HEK293 (cell line): ENCODE measurements around the gene ADAM23.

ENCODE experiments used
- CTCF ChIA-PET: fragments of 350-600 bp; formaldehyde crosslinking; extraction: SDS; loops from one replicate; lab custom pipeline; 2021; ENCODE audit warnings: antibody characterized with exemption; lab: Yijun Ruan, JAX
- POLR2A ChIA-PET: fragments of 300-600 bp; formaldehyde crosslinking; extraction: SDS; loops from one replicate; lab custom pipeline; 2020; ENCODE audit warnings: antibody characterized with exemption, inconsistent platforms; lab: Yijun Ruan, JAX
- H3K27ac ChIP-seq: fragments of 200-500 bp; sonication (Bioruptor generic); 2 replicates; pipeline ENCODE4 v1.5.1; 2014; ENCODE audit warnings: low read depth, low read length, control low read depth, inconsistent platforms; ENCODE audit errors: extremely low read depth
- H3K36me3 ChIP-seq, 2 experiments: fragments of 200-500 bp in 1 of 2; sonication (Bioruptor generic) in 1 of 2; 1 replicate in 1 of 2; 2 replicates in 1 of 2; pipeline ENCODE4 v1.5.1; 2014 to 2017; ENCODE audit warnings: inconsistent platforms in 2 of 2, low read length in 2 of 2; ENCODE audit not compliant: control insufficient read depth in 2 of 2, insufficient read depth in 1 of 2
- H3K4me1 ChIP-seq: fragments of 200-500 bp; sonication (Bioruptor generic); 2 replicates; pipeline ENCODE4 v1.5.1; 2014; ENCODE audit warnings: mild to moderate bottlenecking, low read length, inconsistent platforms; ENCODE audit not compliant: control insufficient read depth, insufficient read depth
- H3K4me3 ChIP-seq: 2 replicates; pipeline ENCODE4 v1.5.1; 2011; ENCODE audit warnings: low read depth, mild to moderate bottlenecking, control low read depth, low read length, moderate library complexity
- H3K9me3 ChIP-seq: fragments of 200-500 bp; sonication (Bioruptor generic); 2 replicates; pipeline ENCODE4 v1.5.1; 2014; ENCODE audit warnings: low read depth, low read length, inconsistent platforms; ENCODE audit not compliant: control insufficient read depth, insufficient read depth
- GLI4 ChIP-seq: fragments of 450-650 bp; formaldehyde crosslinking; IDR thresholded peaks from 2 replicates; pipeline ENCODE4 v1.5.1; 2016; ENCODE audit warnings: missing biosample characterization, missing genetic modification characterization
- REPIN1 ChIP-seq: fragments of 450-650 bp; formaldehyde crosslinking; IDR thresholded peaks from 2 replicates; pipeline ENCODE4 v1.5.1; 2017; ENCODE audit warnings: missing biosample characterization, missing genetic modification characterization, low read depth
- ZBTB48 ChIP-seq: fragments of 450-650 bp; formaldehyde crosslinking; IDR thresholded peaks from 2 replicates; pipeline ENCODE4 v1.5.1; 2016; ENCODE audit warnings: missing biosample characterization, missing genetic modification characterization
- ZNF132 ChIP-seq: fragments of 450-650 bp; formaldehyde crosslinking; IDR thresholded peaks from 2 replicates; pipeline ENCODE4 v1.5.1; 2017; ENCODE audit warnings: missing biosample characterization, missing genetic modification characterization, borderline replicate concordance
- ZNF16 ChIP-seq: fragments of 450-650 bp; formaldehyde crosslinking; IDR thresholded peaks from 2 replicates; pipeline ENCODE4 v1.5.1; 2016; ENCODE audit warnings: low read depth, missing biosample characterization, missing genetic modification characterization
- ZNF394 ChIP-seq: fragments of 450-650 bp; formaldehyde crosslinking; IDR thresholded peaks from 2 replicates; pipeline ENCODE4 v1.5.1; 2016; ENCODE audit warnings: missing biosample characterization, missing genetic modification characterization, mild to moderate bottlenecking, moderate library complexity, borderline replicate concordance
- ZNF549 ChIP-seq: fragments of 450-650 bp; IDR thresholded peaks from 2 replicates; pipeline ENCODE4 v1.5.1; 2018; ENCODE audit warnings: missing biosample characterization, missing genetic modification characterization, mild to moderate bottlenecking, inconsistent platforms, moderate library complexity
- ZNF768 ChIP-seq: fragments of 450-650 bp; formaldehyde crosslinking; IDR thresholded peaks from 2 replicates; pipeline ENCODE4 v1.5.1; 2018; ENCODE audit warnings: missing biosample characterization, mild to moderate bottlenecking, missing genetic modification characterization
- ZNF777 ChIP-seq: fragments of 450-650 bp; formaldehyde crosslinking; IDR thresholded peaks from 2 replicates; pipeline ENCODE4 v1.5.1; 2017; ENCODE audit warnings: missing biosample characterization, missing genetic modification characterization, borderline replicate concordance
- TF ChIP-seq, protein P1 (sequence below): fragments of 450-650 bp; formaldehyde crosslinking; IDR thresholded peaks from 2 replicates; pipeline ENCODE4 v1.5.1; 2016; ENCODE audit warnings: missing biosample characterization, missing genetic modification characterization
- TF ChIP-seq, protein P2 (sequence below): fragments of 450-650 bp; formaldehyde crosslinking; IDR thresholded peaks from 2 replicates; pipeline ENCODE4 v1.5.1; 2016; ENCODE audit warnings: missing biosample characterization, missing genetic modification characterization, low read depth
- TF ChIP-seq, protein P3 (sequence below): fragments of 450-650 bp; formaldehyde crosslinking; IDR thresholded peaks from 2 replicates; pipeline ENCODE4 v1.5.1; 2016; ENCODE audit warnings: missing biosample characterization, missing genetic modification characterization
- TF ChIP-seq, protein P4 (sequence below): fragments of 450-650 bp; formaldehyde crosslinking; IDR thresholded peaks from 2 replicates; pipeline ENCODE4; 2016; ENCODE audit warnings: missing biosample characterization, missing genetic modification characterization
- TF ChIP-seq, protein P5 (sequence below): fragments of 450-650 bp; formaldehyde crosslinking; conservative IDR thresholded peaks from 2 replicates; pipeline ENCODE4 v1.5.1; 2016; ENCODE audit warnings: low read depth, missing biosample characterization, missing genetic modification characterization
- TF ChIP-seq, protein P6 (sequence below): fragments of 450-650 bp; formaldehyde crosslinking; optimal IDR thresholded peaks from 2 replicates; pipeline ENCODE3; 2016; ENCODE audit warnings: missing biosample characterization, mild to moderate bottlenecking, missing genetic modification characterization

Gene ADAM23

DNA sequence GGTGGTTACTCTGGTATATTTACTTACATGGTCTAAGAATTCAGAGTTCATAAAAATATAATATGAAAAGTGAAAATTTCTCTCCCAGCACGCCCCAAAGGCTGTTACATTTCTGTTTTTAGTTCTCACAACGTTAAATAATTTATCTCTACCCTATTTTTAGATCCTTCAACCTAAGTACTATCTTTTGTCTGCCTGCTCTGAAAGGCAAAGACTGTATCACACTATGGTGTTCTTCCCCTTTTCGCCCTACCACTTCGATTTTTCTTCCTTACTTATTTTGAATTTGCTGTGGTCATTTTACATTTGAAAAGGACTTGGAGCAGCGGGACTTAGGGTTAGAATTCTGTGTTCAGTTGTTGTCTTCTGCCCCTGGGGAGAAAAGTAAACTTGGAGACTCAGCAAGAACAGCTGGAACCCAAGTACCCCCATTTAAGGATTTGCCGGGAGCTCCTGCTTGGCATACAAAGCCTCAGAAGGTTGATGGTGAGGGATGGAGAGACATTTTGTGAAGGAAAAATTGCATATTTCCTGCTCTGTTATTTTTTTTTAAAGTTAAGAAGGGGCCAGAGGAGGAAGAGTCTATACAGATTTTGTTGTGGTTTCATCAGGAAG is 19.0 kb downstream of the ADAM23 start:
- H3K9me3 ChIP-seq = no peaks in the 10 kb centered on the region
- no peaks in the 10 kb centered on the region for H3K36me3 ChIP-seq
- TF ChIP-seq ZNF549 (tag by site-specific recombination) = no peak
- H3K4me3 ChIP-seq = no peak overlapping the region
- no peak overlapping the region for H3K27ac ChIP-seq
- POLR2A ChIA-PET = no interaction called here
- CTCF ChIA-PET = interaction anchor here (0.7 kb wide), 1 partner anchor 21 kb away, joined by 3 read pairs; no protein-coding TSS in a partner anchor
- H3K4me1 ChIP-seq = no peaks in the 10 kb centered on the region

DNA sequence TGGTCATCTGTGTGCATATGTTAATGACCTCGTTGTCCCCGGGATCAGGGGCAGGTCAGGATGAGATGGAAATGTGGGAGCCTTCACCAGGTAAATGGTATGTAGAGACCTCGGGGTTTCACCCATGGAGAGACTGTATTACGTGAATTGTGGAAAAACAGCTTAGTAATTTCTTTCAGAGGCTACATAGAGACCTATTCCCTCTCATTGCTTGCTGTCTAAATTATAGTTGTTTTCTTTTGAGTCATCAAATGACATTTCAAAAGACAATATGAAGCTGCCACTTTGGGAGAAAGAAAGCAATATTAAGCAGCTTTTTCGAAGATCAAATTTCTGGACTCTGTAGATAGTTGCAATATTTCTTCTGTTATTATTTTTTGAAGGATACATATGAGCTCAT is 20.4 kb downstream of the ADAM23 start:
- Histone ChIP-seq H3K27ac (no peak overlapping the region), H3K4me1 (no peaks in the 10 kb centered on the region), H3K4me3 (no peak overlapping the region), H3K36me3 (no peaks in the 10 kb centered on the region), H3K9me3 (no peaks in the 10 kb centered on the region)
- TF ChIP-seq, protein P1, sequence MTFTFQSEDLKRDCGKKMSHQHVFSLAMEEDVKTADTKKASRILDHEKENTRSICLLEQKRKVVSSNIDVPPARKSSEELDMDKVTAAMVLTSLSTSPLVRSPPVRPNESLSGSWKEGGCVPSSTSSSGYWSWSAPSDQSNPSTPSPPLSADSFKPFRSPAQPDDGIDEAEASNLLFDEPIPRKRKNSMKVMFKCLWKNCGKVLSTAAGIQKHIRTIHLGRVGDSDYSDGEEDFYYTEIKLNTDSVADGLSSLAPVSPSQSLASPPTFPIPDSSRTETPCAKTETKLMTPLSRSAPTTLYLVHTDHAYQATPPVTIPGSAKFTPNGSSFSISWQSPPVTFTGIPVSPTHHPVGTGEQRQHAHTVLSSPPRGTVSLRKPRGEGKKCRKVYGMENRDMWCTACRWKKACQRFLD (tag by site-specific recombination) = no peak
- TF ChIP-seq ZNF768 (tag by site-specific recombination) = no peak
- TF ChIP-seq, protein P2, sequence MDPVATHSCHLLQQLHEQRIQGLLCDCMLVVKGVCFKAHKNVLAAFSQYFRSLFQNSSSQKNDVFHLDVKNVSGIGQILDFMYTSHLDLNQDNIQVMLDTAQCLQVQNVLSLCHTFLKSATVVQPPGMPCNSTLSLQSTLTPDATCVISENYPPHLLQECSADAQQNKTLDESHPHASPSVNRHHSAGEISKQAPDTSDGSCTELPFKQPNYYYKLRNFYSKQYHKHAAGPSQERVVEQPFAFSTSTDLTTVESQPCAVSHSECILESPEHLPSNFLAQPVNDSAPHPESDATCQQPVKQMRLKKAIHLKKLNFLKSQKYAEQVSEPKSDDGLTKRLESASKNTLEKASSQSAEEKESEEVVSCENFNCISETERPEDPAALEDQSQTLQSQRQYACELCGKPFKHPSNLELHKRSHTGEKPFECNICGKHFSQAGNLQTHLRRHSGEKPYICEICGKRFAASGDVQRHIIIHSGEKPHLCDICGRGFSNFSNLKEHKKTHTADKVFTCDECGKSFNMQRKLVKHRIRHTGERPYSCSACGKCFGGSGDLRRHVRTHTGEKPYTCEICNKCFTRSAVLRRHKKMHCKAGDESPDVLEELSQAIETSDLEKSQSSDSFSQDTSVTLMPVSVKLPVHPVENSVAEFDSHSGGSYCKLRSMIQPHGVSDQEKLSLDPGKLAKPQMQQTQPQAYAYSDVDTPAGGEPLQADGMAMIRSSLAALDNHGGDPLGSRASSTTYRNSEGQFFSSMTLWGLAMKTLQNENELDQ (tag by site-specific recombination) = no peak
- no peak for TF ChIP-seq REPIN1
- TF ChIP-seq, protein P3, sequence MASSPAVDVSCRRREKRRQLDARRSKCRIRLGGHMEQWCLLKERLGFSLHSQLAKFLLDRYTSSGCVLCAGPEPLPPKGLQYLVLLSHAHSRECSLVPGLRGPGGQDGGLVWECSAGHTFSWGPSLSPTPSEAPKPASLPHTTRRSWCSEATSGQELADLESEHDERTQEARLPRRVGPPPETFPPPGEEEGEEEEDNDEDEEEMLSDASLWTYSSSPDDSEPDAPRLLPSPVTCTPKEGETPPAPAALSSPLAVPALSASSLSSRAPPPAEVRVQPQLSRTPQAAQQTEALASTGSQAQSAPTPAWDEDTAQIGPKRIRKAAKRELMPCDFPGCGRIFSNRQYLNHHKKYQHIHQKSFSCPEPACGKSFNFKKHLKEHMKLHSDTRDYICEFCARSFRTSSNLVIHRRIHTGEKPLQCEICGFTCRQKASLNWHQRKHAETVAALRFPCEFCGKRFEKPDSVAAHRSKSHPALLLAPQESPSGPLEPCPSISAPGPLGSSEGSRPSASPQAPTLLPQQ = no peak
- TF ChIP-seq, protein P4, sequence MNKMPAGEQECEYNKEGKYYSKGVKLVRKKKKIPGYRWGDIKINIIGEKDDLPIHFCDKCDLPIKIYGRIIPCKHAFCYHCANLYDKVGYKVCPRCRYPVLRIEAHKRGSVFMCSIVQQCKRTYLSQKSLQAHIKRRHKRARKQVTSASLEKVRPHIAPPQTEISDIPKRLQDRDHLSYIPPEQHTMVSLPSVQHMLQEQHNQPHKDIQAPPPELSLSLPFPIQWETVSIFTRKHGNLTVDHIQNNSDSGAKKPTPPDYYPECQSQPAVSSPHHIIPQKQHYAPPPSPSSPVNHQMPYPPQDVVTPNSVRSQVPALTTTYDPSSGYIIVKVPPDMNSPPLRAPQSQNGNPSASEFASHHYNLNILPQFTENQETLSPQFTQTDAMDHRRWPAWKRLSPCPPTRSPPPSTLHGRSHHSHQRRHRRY (tag by site-specific recombination) = no peak
- TF ChIP-seq, protein P5, sequence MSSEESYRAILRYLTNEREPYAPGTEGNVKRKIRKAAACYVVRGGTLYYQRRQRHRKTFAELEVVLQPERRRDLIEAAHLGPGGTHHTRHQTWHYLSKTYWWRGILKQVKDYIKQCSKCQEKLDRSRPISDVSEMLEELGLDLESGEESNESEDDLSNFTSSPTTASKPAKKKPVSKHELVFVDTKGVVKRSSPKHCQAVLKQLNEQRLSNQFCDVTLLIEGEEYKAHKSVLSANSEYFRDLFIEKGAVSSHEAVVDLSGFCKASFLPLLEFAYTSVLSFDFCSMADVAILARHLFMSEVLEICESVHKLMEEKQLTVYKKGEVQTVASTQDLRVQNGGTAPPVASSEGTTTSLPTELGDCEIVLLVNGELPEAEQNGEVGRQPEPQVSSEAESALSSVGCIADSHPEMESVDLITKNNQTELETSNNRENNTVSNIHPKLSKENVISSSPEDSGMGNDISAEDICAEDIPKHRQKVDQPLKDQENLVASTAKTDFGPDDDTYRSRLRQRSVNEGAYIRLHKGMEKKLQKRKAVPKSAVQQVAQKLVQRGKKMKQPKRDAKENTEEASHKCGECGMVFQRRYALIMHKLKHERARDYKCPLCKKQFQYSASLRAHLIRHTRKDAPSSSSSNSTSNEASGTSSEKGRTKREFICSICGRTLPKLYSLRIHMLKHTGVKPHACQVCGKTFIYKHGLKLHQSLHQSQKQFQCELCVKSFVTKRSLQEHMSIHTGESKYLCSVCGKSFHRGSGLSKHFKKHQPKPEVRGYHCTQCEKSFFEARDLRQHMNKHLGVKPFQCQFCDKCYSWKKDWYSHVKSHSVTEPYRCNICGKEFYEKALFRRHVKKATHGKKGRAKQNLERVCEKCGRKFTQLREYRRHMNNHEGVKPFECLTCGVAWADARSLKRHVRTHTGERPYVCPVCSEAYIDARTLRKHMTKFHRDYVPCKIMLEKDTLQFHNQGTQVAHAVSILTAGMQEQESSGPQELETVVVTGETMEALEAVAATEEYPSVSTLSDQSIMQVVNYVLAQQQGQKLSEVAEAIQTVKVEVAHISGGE (tag by site-specific recombination) = no peak
- no peak for TF ChIP-seq ZNF16 (tag by site-specific recombination)
- no peak for TF ChIP-seq ZNF132 (tag by site-specific recombination)
- TF ChIP-seq ZNF394 (tag by site-specific recombination) = no peak
- no peak for TF ChIP-seq ZBTB48 (tag by site-specific recombination)
- no peak for TF ChIP-seq GLI4 (tag by site-specific recombination)
- TF ChIP-seq, protein P6, sequence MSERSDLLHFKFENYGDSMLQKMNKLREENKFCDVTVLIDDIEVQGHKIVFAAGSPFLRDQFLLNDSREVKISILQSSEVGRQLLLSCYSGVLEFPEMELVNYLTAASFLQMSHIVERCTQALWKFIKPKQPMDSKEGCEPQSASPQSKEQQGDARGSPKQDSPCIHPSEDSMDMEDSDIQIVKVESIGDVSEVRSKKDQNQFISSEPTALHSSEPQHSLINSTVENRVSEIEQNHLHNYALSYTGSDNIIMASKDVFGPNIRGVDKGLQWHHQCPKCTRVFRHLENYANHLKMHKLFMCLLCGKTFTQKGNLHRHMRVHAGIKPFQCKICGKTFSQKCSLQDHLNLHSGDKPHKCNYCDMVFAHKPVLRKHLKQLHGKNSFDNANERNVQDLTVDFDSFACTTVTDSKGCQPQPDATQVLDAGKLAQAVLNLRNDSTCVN = no peak
- no peak for TF ChIP-seq ZNF777 (tag by site-specific recombination)
- ChIA-PET CTCF (interaction anchor here (1.0 kb wide), 1 partner anchor 39 kb away, joined by 4 read pairs; no protein-coding TSS in a partner anchor), POLR2A (no interaction called here)
